Adipocyte (in vitro differentiated cells): Measurements from ENCODE around the gene LRRC47.
A peak's percentile ranks its signal among the peaks of the same experiment; 100 is the strongest.

Experiments used
- DNase-seq: peaks from one replicate; pipeline ENCODE4 v3.0.0-alpha.2; 2015; ENCODE audit warnings: low read depth
- H3K27me3 ChIP-seq: replicated peaks from 2 replicates; pipeline ENCODE4 v1.7.0; 2013; ENCODE audit warnings: mild to moderate bottlenecking, low read length, moderate library complexity; ENCODE audit not compliant: control insufficient read depth, insufficient read depth
- H3K36me3 ChIP-seq: 2 replicates; pipeline ENCODE4 v1.7.0; 2013; ENCODE audit warnings: low read length, mild to moderate bottlenecking, moderate library complexity; ENCODE audit not compliant: control insufficient read depth, insufficient read depth, severe bottlenecking
- H3K4me1 ChIP-seq: 2 replicates; pipeline ENCODE4 v1.7.0; 2013; ENCODE audit warnings: mild to moderate bottlenecking, low read length, moderate library complexity; ENCODE audit not compliant: control insufficient read depth, insufficient read depth
- H3K4me3 ChIP-seq: 2 replicates; pipeline ENCODE4 v1.7.0; 2013; ENCODE audit warnings: mild to moderate bottlenecking, low read length, moderate library complexity
- H3K9ac ChIP-seq: 2 replicates; pipeline ENCODE4 v1.7.0; 2013; ENCODE audit warnings: mild to moderate bottlenecking, low read length, moderate library complexity
- H3K9me3 ChIP-seq: 2 replicates; pipeline ENCODE4 v1.7.0; 2013; ENCODE audit warnings: mild to moderate bottlenecking, low read length, moderate library complexity; ENCODE audit not compliant: control insufficient read depth

Gene LRRC47

GRCh38 chr1:3795453-3796214 lies 664 bp downstream of the LRRC47 start:
- Histone ChIP-seq H3K4me1 (peaks cover 32% of the 10 kb centered on the region), H3K36me3 (peaks cover 4% of the 10 kb centered on the region), H3K4me3 (peak overlapping the region; percentile 97), H3K9me3 (no peaks in the 10 kb centered on the region), H3K9ac (peak overlapping the region; percentile 94), H3K27me3 (peaks cover 11% of the 10 kb centered on the region)
- no peak for DNase-seq

DNA sequence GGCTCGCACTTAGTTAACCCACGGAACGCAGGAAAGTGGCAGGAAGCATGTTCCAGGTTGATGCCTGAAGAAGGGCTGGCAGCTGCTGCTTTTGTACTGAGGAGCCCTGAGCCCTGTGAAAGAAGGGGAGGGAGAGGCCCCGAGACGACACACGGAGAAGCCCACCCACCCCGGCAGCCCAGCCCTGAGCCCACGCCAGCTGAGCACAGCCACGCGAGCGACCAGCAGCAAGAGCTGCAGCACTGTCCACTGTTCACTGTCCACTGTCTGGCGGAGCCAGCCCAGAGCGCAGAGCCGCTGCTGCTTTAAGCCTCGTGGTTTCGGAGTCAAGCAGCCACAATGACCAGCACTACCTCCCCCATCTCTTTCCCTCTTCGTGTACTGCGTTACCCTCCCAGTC lies 5.3 kb downstream of the LRRC47 start:
- Histone ChIP-seq H3K4me3 (no peak overlapping the region), H3K27me3 (no peaks in the 10 kb centered on the region), H3K9me3 (no peaks in the 10 kb centered on the region), H3K9ac (no peak overlapping the region), H3K36me3 (peaks cover 34% of the 10 kb centered on the region), H3K4me1 (peaks cover 23% of the 10 kb centered on the region)
- DNase-seq = no peak

- no peak overlapping the region for H3K9ac ChIP-seq
- H3K4me1 ChIP-seq = peaks cover 22% of the 10 kb centered on the region
- DNase-seq = no peak
- H3K36me3 ChIP-seq = peaks cover 38% of the 10 kb centered on the region
- no peaks in the 10 kb centered on the region for H3K9me3 ChIP-seq
- no peak overlapping the region for H3K4me3 ChIP-seq
- no peaks in the 10 kb centered on the region for H3K27me3 ChIP-seq
Observed at GRCh38 chr1:3790500-3790923, 5.8 kb downstream of the LRRC47 start.

GRCh38 chr1:3789421-3790300 lies 6.6 kb downstream of the LRRC47 start:
- Histone ChIP-seq H3K36me3 (peaks cover 46% of the 10 kb centered on the region), H3K9me3 (no peaks in the 10 kb centered on the region), H3K4me3 (no peak overlapping the region), H3K27me3 (no peaks in the 10 kb centered on the region), H3K9ac (no peak overlapping the region), H3K4me1 (peaks cover 14% of the 10 kb centered on the region)
- DNase-seq = no peak

DNA sequence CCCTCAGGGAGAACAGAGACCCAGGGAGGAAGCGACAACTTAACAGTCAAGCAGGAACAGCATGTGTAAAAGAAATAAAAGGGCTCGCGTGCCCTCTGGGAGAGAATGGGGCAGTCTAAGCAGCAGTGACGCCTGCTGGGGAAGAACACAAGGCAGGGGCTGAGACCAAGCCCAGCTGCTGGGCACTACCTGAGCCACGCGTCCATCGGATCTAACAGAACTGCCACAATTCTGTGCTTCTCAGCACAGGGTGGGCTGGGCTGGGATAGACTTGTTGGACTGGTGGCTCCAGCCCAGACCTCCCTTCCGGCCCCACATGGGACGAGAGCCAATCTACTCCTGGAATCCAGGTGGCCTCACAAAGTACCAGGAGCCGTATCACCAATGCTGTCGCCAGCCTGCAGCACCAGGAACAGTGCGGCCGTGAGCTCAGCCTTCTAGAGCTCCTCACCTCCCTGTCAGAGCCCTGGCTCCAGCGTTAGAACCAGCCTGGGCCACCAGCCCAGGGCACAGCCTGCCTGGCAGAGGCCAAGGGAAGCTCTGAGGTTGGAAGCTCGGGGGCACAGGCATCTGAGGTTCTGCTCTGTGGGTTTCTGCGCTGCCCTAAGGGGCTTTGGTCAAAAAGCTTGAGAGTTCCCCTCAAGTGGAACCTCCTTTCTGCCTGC lies 7.4 kb downstream of the LRRC47 start:
- H3K36me3 ChIP-seq = peaks cover 54% of the 10 kb centered on the region

GRCh38 chr1:3787745-3788605 lies 8.3 kb downstream of the LRRC47 start:
- Histone ChIP-seq H3K4me3 (no peak overlapping the region), H3K36me3 (peaks cover 63% of the 10 kb centered on the region), H3K27me3 (no peaks in the 10 kb centered on the region), H3K9ac (no peak overlapping the region), H3K4me1 (no peaks in the 10 kb centered on the region), H3K9me3 (no peaks in the 10 kb centered on the region)
- no peak for DNase-seq

More for the DNA sequence above, 7.4 kb downstream of the LRRC47 start:
- no peaks in the 10 kb centered on the region for H3K27me3 ChIP-seq
- no peaks in the 10 kb centered on the region for H3K9me3 ChIP-seq
- no peak overlapping the region for H3K9ac ChIP-seq
- H3K4me3 ChIP-seq = no peak overlapping the region
- no peak for DNase-seq
- peaks cover 6% of the 10 kb centered on the region for H3K4me1 ChIP-seq

DNA sequence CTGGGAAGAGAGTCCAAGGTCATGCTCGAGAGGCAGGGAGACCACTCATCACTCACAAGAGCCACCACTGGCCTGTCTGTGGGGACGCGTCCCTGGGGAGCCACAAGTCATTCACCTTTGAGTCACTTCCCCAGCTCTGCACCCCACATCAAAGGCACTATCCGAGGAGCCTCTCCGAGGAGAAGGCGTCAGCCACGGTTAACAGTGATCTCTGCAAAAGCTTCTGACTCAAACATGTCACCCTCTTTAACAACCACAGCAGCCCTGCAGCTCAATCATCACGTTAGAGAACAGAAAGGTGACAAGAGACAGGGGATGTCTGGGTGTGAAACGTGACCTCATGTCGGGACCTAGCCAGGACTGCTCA lies 9.0 kb downstream of the LRRC47 start:
- Histone ChIP-seq H3K27me3 (no peaks in the 10 kb centered on the region), H3K9me3 (no peaks in the 10 kb centered on the region), H3K36me3 (peaks cover 70% of the 10 kb centered on the region), H3K4me3 (no peak overlapping the region), H3K9ac (no peak overlapping the region), H3K4me1 (no peaks in the 10 kb centered on the region)
- no peak for DNase-seq

- peaks cover 72% of the 10 kb centered on the region for H3K36me3 ChIP-seq
- H3K9ac ChIP-seq = no peak overlapping the region
- no peaks in the 10 kb centered on the region for H3K9me3 ChIP-seq
- no peaks in the 10 kb centered on the region for H3K4me1 ChIP-seq
- DNase-seq = no peak
- no peaks in the 10 kb centered on the region for H3K27me3 ChIP-seq
- H3K4me3 ChIP-seq = no peak overlapping the region
Observed at GRCh38 chr1:3786468-3787348, 9.6 kb downstream of the LRRC47 start.

- peaks cover 83% of the 10 kb centered on the region for H3K36me3 ChIP-seq
- DNase-seq = peak; percentile 28
- no peaks in the 10 kb centered on the region for H3K27me3 ChIP-seq
- no peaks in the 10 kb centered on the region for H3K9me3 ChIP-seq
- H3K4me1 ChIP-seq = no peaks in the 10 kb centered on the region
- H3K4me3 ChIP-seq = no peak overlapping the region
- no peak overlapping the region for H3K9ac ChIP-seq
Observed at GRCh38 chr1:3785456-3786157, 10.7 kb downstream of the LRRC47 start.
